NCI-H524 (cell line): ENCODE data around the gene PKNOX2.

Source experiments
- DNase-seq, 2 experiments: peaks; one replicate each; lab custom pipeline; 2025; lab: John Stamatoyannopoulos, UW

Gene PKNOX2

DNA sequence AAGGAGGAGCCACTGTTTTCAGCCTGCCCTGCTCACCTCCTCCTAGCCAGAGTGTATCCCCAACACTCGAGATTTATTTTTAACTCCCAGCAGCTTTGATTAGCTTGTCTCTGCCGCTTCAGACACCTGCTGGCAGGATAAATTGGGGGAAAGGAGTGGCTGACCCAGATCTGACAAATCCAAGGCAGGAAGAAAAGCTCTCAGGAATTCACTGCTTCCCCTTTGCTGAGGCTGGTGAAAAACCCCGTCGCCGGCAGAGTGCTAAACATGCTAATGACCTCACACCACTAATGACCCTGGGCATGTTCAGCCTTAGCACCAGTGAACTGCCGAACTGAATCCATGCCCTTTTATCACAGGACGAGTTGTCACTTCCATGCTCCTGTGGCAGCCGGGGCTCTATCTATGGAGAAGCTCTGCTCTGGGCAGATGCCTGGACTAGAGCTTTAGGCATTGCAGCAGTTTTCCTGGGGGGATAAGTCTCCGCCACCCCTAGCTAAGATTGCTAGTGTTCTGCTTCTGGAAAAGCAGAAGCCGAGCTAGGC lies 279.3 kb downstream of the PKNOX2 start:
- no peak for DNase-seq

- no peak for DNase-seq
Observed at GRCh38 chr11:125445731-125446130, 281.2 kb downstream of the PKNOX2 start.

- no peak for DNase-seq
Observed at GRCh38 chr11:125446279-125446678, 281.7 kb downstream of the PKNOX2 start.

DNA sequence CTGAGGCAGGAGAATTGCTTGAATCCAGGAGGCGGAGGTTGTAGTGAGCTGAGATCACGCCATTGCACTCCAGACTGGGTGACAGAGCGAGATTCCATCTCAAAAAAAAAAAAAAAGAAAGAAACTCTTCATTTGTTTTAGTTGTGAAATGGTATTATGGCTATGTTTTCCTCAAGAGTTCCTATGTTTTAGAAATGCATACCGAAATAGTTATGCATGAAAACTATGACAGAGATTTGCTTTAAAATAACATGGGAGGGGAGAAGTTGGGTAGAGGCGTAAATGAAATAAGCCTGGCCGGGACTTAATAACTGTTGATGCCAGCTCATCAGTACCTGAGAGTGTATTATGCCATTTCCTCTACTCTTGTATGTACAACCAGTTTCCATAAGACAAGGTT lies 283.2 kb downstream of the PKNOX2 start:
- DNase-seq: no peak

GRCh38 chr11:125448136-125448535 lies 283.6 kb downstream of the PKNOX2 start:
- no peak for DNase-seq

- no peak for DNase-seq
Observed at GRCh38 chr11:125449565-125449964, 285.0 kb downstream of the PKNOX2 start.

GRCh38 chr11:125451400-125452124 lies 287.0 kb downstream of the PKNOX2 start:
- peak; percentile 43 to 81 for DNase-seq

DNA sequence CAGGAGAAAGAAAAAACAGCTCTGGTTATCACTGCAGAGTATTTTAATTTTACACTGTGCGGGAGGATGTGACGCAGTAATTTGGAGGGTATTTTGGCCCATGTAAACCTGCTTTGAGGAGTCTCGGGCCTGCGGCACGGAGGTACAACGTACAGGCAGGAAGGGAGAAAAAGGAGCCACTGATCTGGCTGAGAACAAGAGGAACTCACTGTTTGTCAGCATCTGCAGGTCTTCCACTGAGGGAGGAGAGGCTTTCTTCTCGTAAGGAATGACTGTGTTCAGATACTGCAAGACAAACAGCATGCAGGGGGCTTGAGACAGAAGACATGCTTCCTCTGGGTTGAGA lies 287.5 kb downstream of the PKNOX2 start:
- no peak for DNase-seq

DNA sequence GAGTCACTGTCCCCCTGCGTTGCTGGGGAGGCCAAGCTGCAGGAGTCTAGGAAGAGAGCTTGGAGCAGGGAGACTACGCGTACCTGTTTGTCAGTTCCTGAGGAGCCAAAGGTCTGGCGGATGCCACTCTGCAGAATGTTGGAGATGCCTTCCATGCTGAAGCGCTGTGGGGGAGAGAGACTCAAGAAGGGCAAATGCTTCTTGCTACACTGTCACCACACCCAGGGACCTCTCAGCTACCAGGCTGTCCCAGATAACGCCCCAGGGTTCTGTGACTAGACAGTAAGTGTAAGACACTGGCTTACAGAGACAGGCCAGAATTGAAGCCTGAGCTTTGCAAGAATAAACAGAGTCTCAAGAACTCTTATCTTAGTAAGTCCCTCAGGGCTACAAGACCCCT lies 289.5 kb downstream of the PKNOX2 start:
- DNase-seq: no peak

GRCh38 chr11:125455851-125456250 lies 291.3 kb downstream of the PKNOX2 start:
- DNase-seq: no peak

DNA sequence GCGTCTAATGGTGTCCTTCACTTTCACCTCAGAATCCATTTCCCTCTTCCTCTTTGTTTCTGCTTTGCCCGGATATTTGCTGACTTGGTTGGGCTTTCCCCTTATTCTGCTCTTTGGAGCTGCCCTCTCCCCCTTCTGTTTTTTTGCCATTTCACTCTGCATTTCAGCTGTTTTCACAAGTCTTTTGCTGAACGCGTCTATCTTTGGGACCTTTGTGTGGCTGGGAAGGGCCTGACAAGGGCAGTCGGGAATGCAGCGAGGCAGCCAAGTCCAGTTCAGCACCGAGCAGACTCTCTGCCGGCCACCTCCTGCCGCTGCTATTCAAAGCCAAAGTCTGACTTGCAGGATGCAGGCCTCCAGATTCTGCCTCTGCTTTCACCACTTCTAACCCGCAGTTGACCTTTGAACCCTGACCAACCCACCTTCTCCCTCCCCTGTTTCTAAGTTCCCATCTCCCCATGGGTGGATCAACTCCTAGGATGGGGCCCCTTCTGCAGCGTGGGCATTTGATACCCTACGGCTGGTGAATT lies 293.3 kb downstream of the PKNOX2 start:
- DNase-seq: no peak

DNA sequence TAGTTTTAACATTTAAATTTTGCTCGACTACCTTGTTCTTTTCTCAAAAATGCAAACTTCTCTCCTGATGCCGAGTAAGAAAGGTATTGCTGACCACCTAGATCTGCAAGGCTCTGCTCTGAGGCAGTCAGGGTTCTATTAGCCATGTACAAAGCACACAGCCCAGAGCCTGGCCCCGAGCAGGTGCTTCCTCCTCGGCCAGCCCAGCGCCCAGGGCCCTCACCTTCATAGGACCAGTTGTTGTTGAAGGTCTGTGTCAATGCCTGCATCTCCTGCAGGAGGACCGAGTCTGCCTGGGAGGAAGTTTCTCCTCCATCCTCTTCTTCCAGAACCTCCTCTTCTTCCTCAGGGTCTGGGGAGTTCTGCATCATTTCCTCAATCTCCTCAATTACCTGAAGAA lies 295.7 kb downstream of the PKNOX2 start:
- no peak for DNase-seq

GRCh38 chr11:125463590-125464269 lies 299.2 kb downstream of the PKNOX2 start:
- DNase-seq: no peak

- peak in 1 of 2 experiments; percentile 62 for DNase-seq
Observed at GRCh38 chr11:125464270-125464662, 299.7 kb downstream of the PKNOX2 start.

GRCh38 chr11:125464666-125465065 lies 300.1 kb downstream of the PKNOX2 start:
- peak; percentile 64 to 76 for DNase-seq

DNA sequence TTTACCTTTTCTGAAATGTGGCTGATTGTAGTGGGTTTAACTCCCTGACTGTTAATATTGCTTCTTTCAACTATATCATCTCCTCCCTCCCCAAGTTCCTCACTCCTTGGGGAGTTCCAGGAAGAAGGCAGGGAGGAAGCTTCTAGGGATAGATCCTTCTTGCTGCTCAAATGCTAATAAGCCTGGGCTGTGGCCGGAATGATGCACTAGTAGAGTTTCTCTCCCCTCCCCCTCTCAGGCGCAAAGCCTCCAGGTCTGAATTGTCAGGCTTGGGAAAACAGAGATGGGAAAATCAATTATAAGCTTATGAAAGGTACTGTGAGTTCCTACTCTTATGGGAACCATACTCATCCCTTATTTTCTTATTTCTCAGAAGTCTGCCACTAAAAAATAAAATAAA lies 300.7 kb downstream of the PKNOX2 start:
- DNase-seq: peak in 1 of 2 experiments; percentile 27

- DNase-seq: no peak
Observed at GRCh38 chr11:125465701-125466100, 301.1 kb downstream of the PKNOX2 start.

GRCh38 chr11:125468025-125468424 lies 303.5 kb downstream of the PKNOX2 start:
- DNase-seq: no peak

DNA sequence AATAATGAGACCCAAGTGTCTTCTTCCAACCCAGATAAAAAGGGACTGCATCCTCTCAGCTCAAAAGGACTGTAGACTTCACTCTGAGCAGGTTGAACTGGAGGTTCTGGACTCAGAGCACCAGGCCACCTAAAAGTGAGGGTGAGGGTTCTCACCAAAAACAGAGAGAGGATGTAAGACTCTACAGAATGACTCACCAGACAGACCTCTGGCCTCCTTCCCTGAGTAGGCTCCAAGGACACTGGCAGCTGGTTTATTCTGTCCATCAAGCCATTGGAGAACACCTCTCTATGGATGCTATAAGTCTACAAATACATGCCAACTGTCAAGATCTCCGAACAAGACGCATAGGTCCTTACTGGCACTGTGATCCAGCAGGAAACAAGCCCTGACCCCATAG lies 304.3 kb downstream of the PKNOX2 start:
- DNase-seq: no peak

DNA sequence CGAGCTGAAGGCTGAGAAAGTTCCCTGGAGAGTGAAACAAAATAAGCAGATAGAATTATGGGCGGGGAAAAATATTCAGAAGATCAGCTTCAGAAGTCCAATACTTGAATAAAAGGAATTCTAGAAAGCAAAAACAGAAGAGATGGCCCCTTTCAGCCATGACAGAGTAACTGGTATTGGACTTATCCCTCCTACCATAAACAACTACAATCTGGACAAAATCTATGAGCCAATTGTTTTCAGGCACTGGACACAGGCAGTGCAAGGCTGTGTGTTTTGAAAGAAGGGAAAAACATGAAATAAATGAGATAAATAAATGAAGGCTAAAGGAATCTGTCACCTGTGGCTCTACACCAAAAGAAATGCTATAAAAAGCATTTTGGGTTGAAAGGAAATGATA lies 305.8 kb downstream of the PKNOX2 start:
- DNase-seq: no peak

- no peak for DNase-seq
Observed at GRCh38 chr11:125476721-125477120, 312.2 kb downstream of the PKNOX2 start.

- DNase-seq: no peak
Observed at GRCh38 chr11:125479137-125479536, 314.6 kb downstream of the PKNOX2 start.

DNA sequence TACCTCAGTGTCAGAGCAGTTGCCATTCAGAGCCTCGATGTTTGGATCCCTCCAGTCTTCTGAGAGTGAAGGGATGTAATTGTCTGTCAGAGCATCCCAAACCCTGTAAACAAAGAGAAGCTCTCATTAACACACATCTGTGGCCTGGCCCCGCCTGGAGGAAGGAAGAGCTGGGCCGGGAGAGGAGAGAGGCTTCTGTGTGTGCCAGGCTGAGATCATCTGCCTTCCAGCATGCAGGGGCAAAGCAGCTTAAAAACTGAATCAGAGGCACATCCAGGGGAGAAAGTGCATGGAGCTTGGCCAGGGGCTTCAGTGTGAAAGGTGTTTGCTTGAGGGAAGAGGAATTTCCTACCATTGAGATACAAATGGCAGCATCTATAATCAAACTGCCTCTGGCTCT lies 317.0 kb downstream of the PKNOX2 start:
- no peak for DNase-seq
